Stimulated activated CD4-positive, alpha-beta T cell treated with anti-CD3 and anti-CD28 coated beads, Interleukin-15, amount 100 ng/mL, for 48 hours (primary cell): Measurements from ENCODE around the gene TOMM70.
"Not testable (repeated sequence)": the region's sequence is repeated elsewhere in the genome, so short reads cannot be mapped to it uniquely, and the experiment has no call there.

Experiments used
- DNase-seq, 2 donors: peaks; one replicate each; pipeline ENCODE4 v3.0.0-alpha.2; 2020; ENCODE audit warnings: low read depth in 2 of 2

The TOMM70 gene

DNA sequence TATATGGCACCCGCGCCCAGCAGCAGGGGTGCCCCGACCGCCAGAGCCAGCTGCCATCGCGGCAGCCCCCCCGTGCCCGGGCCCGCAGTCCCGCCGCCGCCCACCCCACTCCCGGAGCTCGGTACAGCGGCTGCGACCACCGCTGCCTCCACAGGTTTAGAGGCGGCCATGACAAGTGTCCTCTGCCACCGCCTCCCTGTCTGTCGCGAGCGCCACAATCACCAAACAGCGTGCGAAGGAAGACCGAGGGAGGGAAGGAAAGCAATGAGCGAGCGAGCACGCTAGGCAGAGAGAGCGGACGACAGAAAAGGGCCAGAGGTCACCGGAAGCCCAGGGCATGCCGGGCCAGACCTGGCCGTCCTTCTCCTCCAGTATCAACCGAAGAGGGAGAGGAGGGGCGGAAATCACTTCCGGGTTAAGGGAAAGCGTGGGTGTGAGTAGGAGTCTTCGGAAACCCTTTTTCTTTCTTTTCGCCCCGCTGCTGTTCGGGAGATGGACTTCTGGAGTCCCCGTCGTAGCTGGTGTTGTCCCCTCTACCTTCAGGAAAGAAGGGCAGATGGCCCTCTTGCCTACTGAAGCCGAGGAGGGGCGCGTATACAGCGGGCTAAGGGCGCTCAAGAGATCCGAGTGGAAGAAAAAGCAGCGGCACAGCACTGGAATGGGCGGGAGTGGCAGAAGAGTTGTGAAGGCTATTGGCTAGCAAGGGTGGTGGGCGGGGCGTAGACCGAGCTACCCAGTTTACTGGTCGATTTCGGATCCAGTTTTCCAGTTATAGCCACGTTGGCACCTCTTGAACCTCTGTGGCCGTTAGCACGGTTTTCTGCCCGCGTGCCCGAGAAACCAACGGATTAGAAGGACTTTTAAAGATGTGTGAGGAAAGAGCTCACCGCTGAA lies at the start of gene TOMM70, which contains the start of gene LNP1:
TOMM70 (minus strand) TSS at position 310 of the 894 bp plus-strand sequence; CDS start at position 170, 140 bp downstream.
LNP1 (plus strand) TSS at position 760 of the 894 bp plus-strand sequence. CDS start 28,191 bp downstream, outside the sequence.
- DNase-seq: peak; percentile 95 to 96

DNA sequence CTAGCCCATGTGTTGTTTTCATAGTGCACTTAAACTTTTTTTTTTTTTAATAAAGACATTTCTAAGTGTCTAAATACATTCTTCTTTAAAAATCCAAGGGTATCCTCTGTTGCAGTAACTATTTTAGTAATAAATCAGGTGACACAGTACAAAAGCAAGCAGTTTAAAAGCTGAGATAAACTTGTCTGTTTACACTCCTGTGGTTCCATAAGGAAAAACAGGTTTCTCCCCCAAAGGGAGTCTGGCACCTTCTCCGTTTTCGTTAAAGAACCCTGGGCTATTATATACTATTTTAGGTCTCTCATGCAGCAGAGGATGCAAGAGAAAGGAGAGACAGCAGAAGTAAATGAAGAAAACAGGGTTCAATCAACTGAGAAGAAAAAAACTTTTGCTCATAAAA lies 48.3 kb upstream of the TOMM70 start:
- DNase-seq: no peak

DNA sequence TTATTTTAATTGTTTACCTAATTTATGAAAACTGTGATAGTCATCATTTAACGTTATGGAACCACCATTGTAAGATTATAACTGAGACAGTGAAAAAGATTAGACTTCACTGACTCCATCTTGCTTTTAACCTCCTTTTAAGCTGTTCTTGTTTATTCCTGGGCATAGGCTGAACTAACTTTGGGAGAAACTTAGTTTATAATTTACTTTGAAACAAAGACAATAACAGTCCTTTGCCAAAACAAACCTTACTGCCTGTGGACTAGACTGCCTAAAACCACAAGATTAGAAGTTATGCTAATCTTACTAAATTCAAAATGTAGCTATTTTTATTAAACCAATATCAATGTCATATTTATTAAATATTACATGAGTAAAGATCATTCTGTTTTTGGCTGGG lies 47.2 kb upstream of the TOMM70 start:
- no peak for DNase-seq

DNA sequence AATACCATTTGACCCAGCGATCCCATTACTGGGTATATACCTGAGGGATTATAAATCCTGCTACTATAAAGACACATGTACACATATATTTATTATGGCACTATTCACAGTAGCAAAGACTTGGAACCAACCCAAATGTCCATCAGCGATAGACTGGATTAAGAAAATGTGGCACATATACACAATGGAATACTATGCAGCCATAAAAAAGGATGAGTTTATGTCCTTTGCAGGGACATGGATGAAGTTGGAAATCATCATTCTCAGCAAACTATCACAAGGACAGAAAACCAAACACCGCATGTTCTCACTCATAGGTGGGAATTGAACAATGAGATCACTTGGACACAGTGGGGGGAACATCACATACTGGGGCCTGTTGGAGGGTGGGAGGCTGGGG lies 46.2 kb upstream of the TOMM70 start:
- not testable (repeated sequence) for DNase-seq

DNA sequence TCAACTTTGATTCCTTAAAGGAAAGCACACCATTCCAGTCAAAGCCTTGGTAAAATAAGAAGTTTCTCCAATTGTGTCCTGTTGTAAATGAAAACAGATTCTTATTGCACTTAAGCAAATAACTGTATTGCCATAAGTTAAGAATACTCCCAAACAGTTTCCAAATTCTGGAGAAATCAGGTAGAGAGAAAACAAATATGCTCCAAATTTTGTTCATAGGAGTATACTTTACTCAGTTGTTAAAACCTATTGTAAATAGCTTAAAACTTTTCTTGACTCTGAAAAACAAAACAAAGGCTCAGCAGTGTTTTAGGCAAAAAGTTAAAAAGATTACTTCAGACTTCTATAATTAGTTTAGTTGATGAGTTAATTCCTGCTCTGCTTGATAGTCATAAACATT lies 42.8 kb upstream of the TOMM70 start:
- DNase-seq: no peak

DNA sequence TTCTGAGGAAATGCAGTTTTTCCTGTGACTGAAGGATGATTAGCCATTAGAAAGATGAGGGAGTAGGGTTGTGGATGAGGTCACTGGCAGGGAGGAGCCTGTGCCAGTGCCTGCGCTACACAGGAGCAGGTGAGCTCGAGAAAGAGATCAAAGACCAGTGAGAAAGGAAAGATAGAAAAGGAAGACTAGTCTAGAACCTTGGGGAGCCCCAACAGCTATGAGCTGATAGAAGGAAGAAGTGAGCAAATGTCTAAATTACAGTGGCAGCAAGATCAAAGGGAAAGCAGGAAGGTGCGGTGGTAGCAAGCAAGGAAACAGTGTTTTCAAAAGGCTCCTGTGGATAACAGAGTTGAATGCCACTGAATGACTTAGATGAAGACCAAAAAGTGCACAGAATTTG lies 40.0 kb upstream of the TOMM70 start:
- DNase-seq: no peak

DNA sequence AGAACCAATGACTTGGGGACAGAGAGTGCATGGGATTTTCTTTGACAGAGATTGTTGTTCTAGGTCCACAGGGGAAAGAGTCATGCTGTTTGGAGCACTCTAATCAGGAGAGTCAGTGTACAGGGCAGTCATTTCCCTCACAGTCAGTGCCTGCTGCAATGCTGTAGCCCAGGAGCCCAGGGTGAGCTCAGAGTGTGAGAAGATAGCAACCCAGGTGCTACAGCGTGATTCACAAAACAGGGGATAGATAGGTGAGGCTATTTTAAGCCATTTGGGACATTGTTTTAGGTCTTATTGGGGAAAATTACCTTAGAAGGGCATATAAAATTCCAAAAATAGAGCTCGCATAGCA lies 37.7 kb upstream of the TOMM70 start:
- DNase-seq: no peak

DNA sequence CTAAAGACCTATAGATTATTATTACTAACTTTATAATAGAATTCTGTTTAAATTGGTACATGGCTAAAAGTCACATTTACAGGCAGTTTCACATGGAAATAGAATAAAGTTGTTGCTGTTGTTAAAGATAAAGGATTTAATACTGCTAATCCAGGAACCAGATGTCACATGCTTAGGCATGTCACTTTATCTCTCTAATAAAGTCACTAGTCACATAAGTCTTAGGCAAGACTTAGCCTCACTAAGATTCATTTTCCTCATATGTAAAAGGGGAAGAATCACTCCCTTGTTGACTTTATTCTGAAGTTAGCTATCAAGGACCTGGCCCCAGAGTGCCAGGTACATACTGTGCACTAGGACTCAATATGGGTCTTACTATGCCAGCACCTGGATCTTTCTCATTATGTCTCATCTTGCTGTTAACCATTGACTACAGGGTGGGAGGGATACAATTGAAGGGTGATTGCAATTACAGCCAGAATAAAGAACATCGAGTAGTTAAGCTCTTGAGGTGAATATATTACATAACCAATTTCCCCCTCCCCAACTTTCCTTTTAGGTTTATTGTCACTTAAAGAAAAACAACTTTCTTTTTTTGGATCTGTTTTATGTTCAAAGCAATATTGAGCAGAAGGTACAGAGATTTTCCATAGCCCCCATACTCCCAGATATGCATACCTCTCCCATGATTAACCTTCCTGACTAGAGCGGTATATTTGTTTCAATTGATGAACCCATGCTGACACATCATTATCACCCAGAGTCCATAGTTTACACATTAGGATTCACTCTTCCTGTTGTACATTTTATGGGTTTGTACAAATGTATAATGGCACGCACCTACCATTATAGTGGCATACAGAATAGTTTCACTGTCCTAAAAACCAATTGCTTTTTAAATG lies 37.1 kb upstream of the TOMM70 start:
- no peak for DNase-seq

DNA sequence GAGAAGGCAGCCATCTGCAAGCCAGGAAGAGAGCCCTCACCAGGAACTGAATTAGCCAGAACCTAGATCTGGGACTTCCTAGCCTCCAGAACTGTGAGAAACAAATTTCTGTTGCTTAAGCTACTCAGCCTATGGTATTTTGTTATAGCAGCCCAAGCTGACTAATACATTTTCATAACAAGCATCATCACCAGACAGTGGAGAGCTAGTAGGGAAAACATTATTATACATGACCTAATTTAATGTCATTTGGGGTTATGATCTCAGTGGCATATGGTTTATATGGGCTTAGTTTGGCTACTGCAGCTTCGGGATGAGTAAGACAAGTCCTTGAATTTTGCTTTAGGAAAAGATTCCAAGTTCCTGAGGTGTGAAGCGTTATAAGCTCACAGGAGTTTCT lies 36.1 kb upstream of the TOMM70 start:
- DNase-seq: no peak

DNA sequence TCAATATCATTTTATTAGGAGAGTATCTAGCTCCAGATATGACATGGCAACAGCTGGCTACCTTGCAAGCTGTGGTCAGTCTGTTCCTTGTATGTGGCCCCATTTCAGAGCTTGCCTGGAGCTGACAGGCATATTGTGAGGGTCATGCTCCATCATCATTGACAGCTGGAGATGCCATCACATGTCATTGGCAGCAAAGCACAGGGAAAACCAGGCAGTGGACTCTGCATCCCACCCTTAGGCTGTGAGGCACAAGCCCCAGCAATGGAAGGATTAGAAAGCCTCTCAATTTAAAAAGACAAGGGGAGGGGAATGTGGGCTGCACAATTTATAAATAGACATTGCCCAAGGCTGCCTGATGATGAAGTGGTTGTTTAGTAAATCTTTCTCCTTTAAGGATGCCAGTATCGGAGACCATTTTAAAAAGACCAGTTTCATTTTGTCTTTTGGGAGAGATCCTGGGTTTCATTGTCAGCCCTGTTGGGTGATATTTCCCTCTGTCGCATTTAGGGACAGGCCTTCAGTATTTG lies 28.4 kb upstream of the TOMM70 start:
- DNase-seq: no peak

DNA sequence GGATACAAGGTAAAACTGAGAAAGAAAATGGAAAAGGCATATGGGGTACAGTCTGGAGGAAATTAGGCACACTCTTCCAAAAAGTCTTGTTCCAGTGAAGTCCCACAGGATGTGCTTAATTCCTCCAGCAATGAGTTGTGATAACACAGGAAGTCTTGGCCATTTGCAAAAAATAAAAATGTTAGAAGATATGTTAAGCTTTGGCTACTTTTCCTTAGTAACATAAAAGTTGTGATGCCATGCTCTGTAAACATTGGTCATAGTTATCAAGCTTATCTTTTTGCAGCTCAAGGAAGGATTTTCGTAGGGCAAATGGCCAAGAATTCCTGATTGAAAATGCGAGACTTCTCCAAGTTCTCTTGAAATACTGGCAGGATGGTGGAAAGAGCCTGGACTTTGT lies 26.8 kb upstream of the TOMM70 start:
- no peak for DNase-seq

DNA sequence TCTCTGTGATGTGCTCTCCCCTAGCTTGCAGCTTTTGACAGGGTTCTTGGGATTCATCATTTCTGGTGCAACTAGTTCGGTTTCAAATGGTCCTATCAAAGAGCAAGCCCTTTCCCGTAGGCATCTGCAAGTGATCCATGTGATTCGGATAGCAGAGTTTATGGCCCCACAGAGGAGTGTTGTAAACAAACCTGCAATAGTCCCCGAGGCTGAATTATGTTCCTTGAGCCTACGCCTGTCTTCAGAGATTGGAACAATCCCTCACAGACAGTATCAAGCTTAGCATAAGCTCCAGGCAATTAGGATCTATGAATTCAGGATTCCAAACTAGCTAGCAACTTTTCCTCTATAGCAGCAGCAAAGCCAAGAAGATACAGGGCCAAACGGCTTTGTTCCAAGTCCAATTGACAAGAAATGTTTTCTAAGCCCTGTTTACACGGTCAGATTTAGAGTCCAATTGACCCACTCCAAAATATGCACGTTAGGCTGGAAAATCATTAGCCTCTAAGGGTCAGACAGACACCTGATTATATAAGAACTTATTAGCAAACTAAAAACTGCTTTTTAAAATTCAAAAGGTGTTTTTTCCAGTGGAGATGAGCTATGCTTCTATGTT lies 25.3 kb upstream of the TOMM70 start:
- DNase-seq: no peak

DNA sequence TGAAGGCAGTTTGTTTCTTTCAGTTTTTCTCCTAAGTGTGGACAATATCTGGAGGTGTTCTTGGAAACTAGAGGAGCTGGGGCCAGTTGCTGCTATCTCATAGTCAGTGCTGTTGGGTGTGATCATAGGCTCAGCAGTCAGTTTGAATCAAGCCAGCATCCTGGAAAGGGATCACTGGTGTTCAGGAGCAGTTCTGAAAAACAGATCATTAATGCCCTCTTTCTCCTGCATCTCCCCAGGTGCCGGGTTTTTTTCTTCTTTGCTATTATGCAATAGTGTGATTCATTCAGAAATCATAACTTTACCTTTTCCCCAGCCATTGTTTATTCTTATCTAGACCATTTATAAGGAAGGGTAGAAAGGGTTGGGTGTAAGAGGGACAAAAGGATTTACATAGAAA lies 24.4 kb upstream of the TOMM70 start:
- DNase-seq: no peak

DNA sequence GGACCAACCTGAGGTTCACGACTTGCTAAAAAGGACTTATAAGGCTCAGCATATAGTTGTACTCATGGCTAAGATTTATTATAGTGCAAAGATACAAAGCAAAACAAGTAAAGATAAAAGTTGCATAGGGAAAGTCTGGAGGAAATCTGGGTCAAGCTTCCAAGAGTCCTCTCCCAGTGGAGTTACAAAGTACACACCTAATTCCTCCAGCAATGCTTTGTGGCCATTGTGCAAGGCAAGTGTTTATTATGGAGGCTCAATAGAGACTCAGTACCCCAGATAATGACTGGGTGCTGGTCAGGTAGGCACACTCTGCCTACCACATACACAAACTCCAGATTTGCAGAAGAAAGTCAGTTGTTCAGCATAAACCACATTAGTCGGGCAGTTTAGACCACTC lies 23.4 kb upstream of the TOMM70 start:
- DNase-seq: no peak

DNA sequence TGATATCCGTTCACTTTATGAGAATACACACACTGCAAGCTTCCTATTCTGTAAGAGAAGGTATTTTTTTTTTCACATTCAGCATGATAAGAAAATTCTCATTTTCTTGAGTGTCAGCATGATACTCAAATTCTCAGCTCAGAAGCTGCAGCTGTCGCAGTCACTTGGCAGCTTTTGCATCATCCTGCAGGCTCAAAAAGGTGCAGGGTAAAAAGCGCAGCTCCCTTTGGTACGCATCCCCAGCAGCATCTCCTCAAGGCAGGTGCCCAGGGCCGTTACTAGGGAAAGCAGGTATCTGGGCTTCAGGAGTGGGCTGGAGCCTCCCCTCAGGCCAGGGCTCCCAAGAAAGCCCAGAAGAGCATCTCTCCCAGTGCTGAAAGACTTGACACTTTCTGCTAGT lies 22.7 kb upstream of the TOMM70 start:
- DNase-seq: no peak

DNA sequence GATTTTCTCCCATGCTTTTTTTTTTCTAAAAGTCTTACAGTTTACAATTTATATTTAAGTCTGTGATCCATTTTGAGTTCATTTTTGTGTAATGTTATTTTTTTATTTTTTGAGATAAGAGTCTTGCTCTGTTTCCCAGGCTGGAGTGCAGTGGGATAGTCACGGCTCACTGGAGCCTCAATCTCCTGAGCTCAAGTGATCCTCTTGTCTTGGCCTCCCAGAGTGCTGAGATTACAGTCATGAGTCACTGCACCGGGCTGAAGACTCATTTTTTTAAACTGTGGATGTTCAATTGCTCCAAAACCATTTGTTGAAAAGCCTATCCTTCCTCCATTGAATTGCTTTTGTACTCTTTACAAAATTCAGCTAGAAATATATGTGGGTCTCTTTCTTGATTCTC lies 20.0 kb upstream of the TOMM70 start:
- DNase-seq: no peak

DNA sequence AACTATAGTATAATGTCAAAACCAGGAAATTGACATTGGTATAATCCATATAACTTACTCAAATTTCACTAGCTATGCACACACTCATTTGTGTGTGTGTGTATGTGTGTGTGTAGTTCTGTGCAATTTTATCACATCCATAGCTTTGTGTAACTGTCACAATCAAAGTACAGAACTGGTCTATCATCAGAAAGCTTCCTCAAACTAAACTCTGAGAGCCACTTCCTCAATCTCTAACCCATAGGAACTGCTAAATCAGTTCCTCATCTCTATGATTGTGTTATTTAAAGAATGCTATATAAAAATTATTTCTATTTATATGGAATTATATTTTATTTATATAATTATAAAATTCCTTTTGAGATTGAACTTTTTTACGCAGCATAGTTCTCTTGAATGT lies 18.5 kb upstream of the TOMM70 start:
- no peak for DNase-seq

DNA sequence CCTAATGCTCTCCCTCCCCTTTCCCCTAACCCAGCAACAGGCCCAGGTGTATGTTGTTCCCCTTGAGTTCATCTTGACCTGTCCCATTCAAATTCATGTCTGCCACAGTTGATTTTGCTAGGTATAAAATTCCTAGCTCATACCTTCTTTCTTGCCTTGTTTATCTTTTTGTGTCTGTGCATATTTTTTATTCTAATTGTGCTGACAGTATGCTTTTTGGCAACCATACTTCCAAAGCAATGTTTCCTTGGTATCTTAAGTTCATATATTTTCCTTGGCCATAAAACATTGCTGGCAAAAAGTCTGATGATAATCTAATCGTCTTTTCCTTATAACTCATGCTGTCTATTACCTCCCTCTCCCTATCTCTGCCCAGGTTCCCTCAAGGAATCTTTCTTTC lies 16.0 kb upstream of the TOMM70 start:
- no peak for DNase-seq

DNA sequence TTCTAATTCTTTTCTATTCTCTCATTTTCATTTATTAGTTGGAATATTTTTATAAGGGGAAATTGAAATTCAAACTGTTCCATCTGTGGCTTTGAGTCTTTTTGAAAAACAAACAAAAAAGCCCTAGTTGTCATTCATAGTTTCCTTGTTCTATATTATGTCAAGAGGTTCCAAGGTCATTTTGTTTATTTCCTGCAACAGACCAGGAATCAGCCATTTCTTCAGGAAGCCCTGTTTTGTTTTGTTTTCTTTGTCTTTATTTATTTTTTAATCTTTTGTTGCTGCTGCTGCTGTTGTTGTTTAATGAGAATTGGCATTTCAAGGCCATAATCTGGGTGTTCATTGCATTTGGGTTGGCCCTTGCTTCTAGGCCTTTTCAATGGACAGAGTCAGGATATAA lies 15.3 kb upstream of the TOMM70 start:
- DNase-seq: no peak

DNA sequence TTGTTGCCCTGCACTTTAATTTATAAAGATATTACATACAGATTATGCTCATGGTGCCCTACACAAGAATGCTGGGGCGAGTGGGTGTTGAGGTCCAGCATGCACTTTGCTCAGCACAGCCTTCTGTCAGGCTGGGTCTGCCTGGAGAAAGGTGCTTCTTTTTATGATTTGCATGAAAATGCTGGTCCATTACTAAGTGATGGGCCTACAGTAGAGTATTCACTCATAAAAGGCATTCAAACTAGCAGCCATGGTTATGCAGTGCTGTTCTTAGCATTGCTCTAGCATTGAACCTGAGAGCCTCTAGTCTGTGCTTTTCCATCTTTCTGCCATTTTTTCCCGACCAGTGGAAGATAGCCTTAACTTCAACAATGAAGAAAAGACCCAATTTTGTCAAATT lies 12.7 kb upstream of the TOMM70 start:
- no peak for DNase-seq

DNA sequence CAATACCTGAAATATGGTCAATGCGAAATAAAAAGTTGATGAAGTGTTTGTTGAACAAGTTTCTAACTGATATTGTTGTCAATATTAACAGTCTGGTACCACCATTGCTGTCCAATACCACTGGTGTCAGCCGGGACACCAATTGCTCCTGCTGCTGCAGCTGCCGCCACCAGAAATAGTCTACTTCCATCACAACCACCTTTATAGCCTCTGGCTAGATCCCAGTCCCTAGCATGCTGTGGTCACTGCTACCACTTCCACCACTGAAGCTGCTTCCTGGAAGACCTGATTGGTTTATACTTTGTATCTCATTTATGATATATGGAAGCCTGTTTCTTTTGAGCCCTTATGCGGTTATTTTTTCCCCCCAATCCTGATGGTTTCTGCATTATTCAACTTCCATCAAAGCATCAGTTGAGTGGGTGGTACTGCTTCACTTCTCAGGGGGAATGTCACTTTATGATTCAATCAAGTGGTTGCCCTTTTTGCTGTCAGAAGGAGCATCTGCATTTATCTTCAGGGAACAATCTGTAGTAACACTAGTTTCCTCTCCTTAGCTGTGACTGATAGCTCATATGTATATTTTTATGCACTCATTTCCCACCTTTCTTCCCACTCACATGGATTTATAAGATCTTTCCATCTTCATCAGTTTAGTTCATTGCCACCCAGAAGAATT lies 12.2 kb upstream of the TOMM70 start:
- no peak for DNase-seq
